Endothelial cell of umbilical vein (primary cell): Measurements from ENCODE around the gene FOXJ1. TPM values are rescaled to one million over a fixed set of nuclear protein-coding genes. Genes with fewer than 3 reads are reported as not detected.

Experiments
- BruUV-seq: library from RNA; stranded (reverse); fragments of 400-500 nt; replicated peaks from 2 replicates; lab custom pipeline; 2021; lab: Mats Ljungman, UMichigan
- CTCF ChIA-PET: fragments of 300-600, 350-600 bp; sonication (Branson Sonifier 250); formaldehyde crosslinking; loops from one replicate; lab custom pipeline; 2021; ENCODE audit warnings: antibody characterized with exemption, inconsistent platforms; lab: Charles Lee
- POLR2A ChIA-PET: fragments of 300-600, 350-600 bp; sonication (Branson Sonifier 250); formaldehyde crosslinking; loops from one replicate; lab custom pipeline; 2021; ENCODE audit warnings: antibody characterized with exemption, inconsistent platforms; lab: Charles Lee
- DNase-seq: peaks from one replicate; pipeline ENCODE4 v3.0.0-alpha.2; 2011; ENCODE audit warnings: low read depth, low spot score
- FAIRE-seq: peaks from 2 replicates; lab custom pipeline; 2011; peaks lifted over from hg19 to GRCh38; lab: Jason Lieb, UNC
- H2AFZ ChIP-seq: 2 replicates; pipeline ENCODE4 v1.6.0; 2012; ENCODE audit warnings: low read depth, low read length, control low read depth, inconsistent platforms
- H3K27ac ChIP-seq: 2 replicates; pipeline ENCODE4 v1.5.1; 2011; ENCODE audit warnings: low read depth, mild to moderate bottlenecking, control low read depth, low read length, moderate library complexity; ENCODE audit not compliant: insufficient read depth
- H3K27me3 ChIP-seq, 2 experiments: 2 replicates each; pipeline versions ENCODE4 v1.6.0 to v1.6.1; 2011; ENCODE audit warnings: low read length in 2 of 2, mixed read lengths in 1 of 2; ENCODE audit not compliant: control insufficient read depth in 2 of 2, insufficient read depth in 2 of 2
- H3K36me3 ChIP-seq, 2 experiments: 2 replicates in 1 of 2; 3 replicates in 1 of 2; pipeline ENCODE4 v1.5.1; 2011; ENCODE audit warnings: low read length in 2 of 2, mild to moderate bottlenecking in 1 of 2, moderate library complexity in 1 of 2; ENCODE audit not compliant: control insufficient read depth in 2 of 2, insufficient read depth in 2 of 2; ENCODE audit errors: extremely low read depth in 1 of 2
- H3K4me1 ChIP-seq: 3 replicates; pipeline ENCODE4 v1.5.1; 2011; ENCODE audit warnings: mild to moderate bottlenecking, low read length; ENCODE audit not compliant: control insufficient read depth, insufficient read depth; ENCODE audit errors: extremely low read depth
- H3K4me2 ChIP-seq: 2 replicates; pipeline ENCODE4 v1.6.1; 2011; ENCODE audit warnings: low read length, control low read depth, mixed read lengths; ENCODE audit not compliant: insufficient read depth
- H3K4me3 ChIP-seq, 3 experiments: fragments of 200-600 bp in 1 of 3; sonication (generic), shearing (Covaris generic) in 1 of 3; replicated peaks in 1 of 3; 2 replicates each; pipeline ENCODE4 v1.5.1; 2011 to 2016; ENCODE audit warnings: control low read depth in 3 of 3, low read length in 3 of 3, mild to moderate bottlenecking in 2 of 3, inconsistent platforms in 1 of 3, low read depth in 1 of 3, moderate library complexity in 1 of 3; ENCODE audit not compliant: insufficient read depth in 1 of 3
- H3K79me2 ChIP-seq: 2 replicates; pipeline ENCODE4 v1.6.0; 2012; ENCODE audit warnings: low read length, inconsistent platforms; ENCODE audit not compliant: control insufficient read depth, insufficient read depth
- H3K9ac ChIP-seq: replicated peaks from 2 replicates; pipeline ENCODE3; 2011; ENCODE audit warnings: low read length, control low read depth; ENCODE audit not compliant: insufficient read depth; ENCODE audit errors: extremely low read depth
- H3K9me1 ChIP-seq: replicated peaks from 3 replicates; pipeline ENCODE4 v1.6.0; 2011; ENCODE audit warnings: mild to moderate bottlenecking, low read length; ENCODE audit not compliant: control insufficient read depth, insufficient read depth; ENCODE audit errors: extremely low read depth
- H3K9me3 ChIP-seq: replicated peaks from 2 replicates; pipeline ENCODE4 v1.5.1; 2012; ENCODE audit warnings: low read length, inconsistent platforms; ENCODE audit not compliant: control insufficient read depth, insufficient read depth
- H4K20me1 ChIP-seq: replicated peaks from 2 replicates; pipeline ENCODE3; 2011; ENCODE audit warnings: mild to moderate bottlenecking, low read length; ENCODE audit not compliant: control insufficient read depth, insufficient read depth; ENCODE audit errors: extremely low read depth
- EZH2 ChIP-seq: IDR thresholded peaks from 2 replicates; pipeline ENCODE4 v1.6.1; 2012; ENCODE audit warnings: borderline replicate concordance, low read depth, mild to moderate bottlenecking, moderate library complexity, low read length, inconsistent platforms; ENCODE audit not compliant: severe bottlenecking
- FOS ChIP-seq: IDR thresholded peaks from 2 replicates; pipeline ENCODE4 v1.6.1; 2011; ENCODE audit warnings: mild to moderate bottlenecking, low read length, moderate library complexity, borderline replicate concordance; ENCODE audit not compliant: insufficient read depth
- GATA2 ChIP-seq: IDR thresholded peaks from 2 replicates; pipeline ENCODE4 v1.7.0; 2011; ENCODE audit warnings: low read depth, mild to moderate bottlenecking, moderate library complexity, mixed read lengths, low read length; ENCODE audit not compliant: insufficient read length, insufficient read depth
- JUN ChIP-seq: IDR thresholded peaks from 2 replicates; pipeline ENCODE4 v1.6.1; 2011; ENCODE audit warnings: borderline replicate concordance, low read depth; ENCODE audit not compliant: insufficient read length, insufficient read depth
- MYC ChIP-seq: IDR thresholded peaks from one replicate; pipeline ENCODE4 v1.6.1; 2011; ENCODE audit warnings: mild to moderate bottlenecking, low read depth, low read length
- POLR2AphosphoS5 ChIP-seq: IDR thresholded peaks from 2 replicates; pipeline ENCODE4 v1.6.1; 2012; ENCODE audit warnings: low read depth, mild to moderate bottlenecking, control low read depth, low read length, moderate library complexity; ENCODE audit not compliant: insufficient read depth
- dilution Hi-C: fragments of 300-500 bp; cut with MboI; formaldehyde crosslinking; loops from one replicate; pipeline ENCODE4 v1.15.0; 2019; ENCODE audit warnings: low sequenced_read_pairs; ENCODE audit not compliant: extremely low pct_ligation_motif_present
- intact Hi-C: fragments of 100-400 bp; cut with micrococcal nuclease; formaldehyde crosslinking; loops from one replicate; pipeline ENCODE4 v1.10.0; 2022
- polyA plus RNA-seq, 4 experiments: library from polyadenylated mRNA; depleted of rRNA in 3 of 4; stranded (reverse) in 3 of 4; unstranded in 1 of 4; fragments of >200 nt; gene quantifications; 2 replicates each; pipeline versions ENCODE4 v1.2.1 to v1.2.3, GENCODE V29; 2011 to 2012; ENCODE audit warnings: missing spikeins in 1 of 4
- total RNA-seq: library from RNA; stranded (reverse); gene quantifications from 2 replicates; pipeline ENCODE4 v1.2.3, GENCODE V29; 2021
- TF ChIP-seq, protein P1 (sequence below), 2 donors: IDR thresholded peaks; 1 replicate in 1 of 2; 2 replicates in 1 of 2; pipeline ENCODE4 v1.5.1; 2011; ENCODE audit warnings: low read length in 2 of 2, mild to moderate bottlenecking in 2 of 2, moderate library complexity in 2 of 2, control low read depth in 1 of 2, inconsistent platforms in 1 of 2, low read depth in 1 of 2; ENCODE audit not compliant: insufficient read depth in 1 of 2; ENCODE audit errors: extremely low read depth in 1 of 2

Gene FOXJ1
- total and polyA plus RNA-seq, 2 donors (not counting 3 experiments of a cell fraction or from before 2014, with no cell fraction given): not detected

DNA sequence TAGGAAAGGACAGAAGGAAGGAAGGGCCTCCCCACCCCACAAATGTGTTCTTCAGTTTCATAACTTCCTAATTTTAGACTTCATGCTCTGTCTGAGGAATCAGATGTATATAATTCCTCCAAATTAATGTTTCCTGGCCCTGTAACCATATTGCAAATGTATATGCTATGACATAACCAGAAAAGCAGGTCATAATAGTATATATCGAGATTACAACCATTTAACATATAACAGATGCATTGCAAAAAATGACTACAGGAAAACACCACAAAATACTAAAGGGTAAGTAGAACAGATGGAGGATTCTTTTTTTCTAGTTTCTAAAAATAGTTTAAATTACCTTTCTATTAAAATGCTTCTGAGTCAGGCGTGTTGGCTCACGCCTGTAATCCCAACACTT is 34.3 kb downstream of the FOXJ1 start:
- Histone ChIP-seq H3K9me1 (no peaks in the 10 kb centered on the region), H3K27me3 (no peaks in the 10 kb centered on the region), H3K4me1 (peaks cover 8% of the 10 kb centered on the region), H4K20me1 (no peaks in the 10 kb centered on the region), H2AFZ (peak overlapping the region; percentile 29), H3K9ac (no peak overlapping the region), H3K27ac (no peak overlapping the region), H3K36me3 (peaks cover 0 to under 1% of the 10 kb centered on the region in 2 experiments), H3K9me3 (no peaks in the 10 kb centered on the region), H3K4me3 (no peak overlapping the region), H3K79me2 (peaks cover 11% of the 10 kb centered on the region), H3K4me2 (no peak overlapping the region)
- dilution Hi-C loops (no loop called here), intact Hi-C loops (loop anchor here (5.0 kb wide), 1 partner anchor 94 kb away; no protein-coding TSS in a partner anchor)
- BruUV-seq: no TSS peak
- no peak for FAIRE-seq
- no peak for TF ChIP-seq GATA2
- no peak for TF ChIP-seq FOS
- no peak for TF ChIP-seq POLR2AphosphoS5
- TF ChIP-seq, protein P1, sequence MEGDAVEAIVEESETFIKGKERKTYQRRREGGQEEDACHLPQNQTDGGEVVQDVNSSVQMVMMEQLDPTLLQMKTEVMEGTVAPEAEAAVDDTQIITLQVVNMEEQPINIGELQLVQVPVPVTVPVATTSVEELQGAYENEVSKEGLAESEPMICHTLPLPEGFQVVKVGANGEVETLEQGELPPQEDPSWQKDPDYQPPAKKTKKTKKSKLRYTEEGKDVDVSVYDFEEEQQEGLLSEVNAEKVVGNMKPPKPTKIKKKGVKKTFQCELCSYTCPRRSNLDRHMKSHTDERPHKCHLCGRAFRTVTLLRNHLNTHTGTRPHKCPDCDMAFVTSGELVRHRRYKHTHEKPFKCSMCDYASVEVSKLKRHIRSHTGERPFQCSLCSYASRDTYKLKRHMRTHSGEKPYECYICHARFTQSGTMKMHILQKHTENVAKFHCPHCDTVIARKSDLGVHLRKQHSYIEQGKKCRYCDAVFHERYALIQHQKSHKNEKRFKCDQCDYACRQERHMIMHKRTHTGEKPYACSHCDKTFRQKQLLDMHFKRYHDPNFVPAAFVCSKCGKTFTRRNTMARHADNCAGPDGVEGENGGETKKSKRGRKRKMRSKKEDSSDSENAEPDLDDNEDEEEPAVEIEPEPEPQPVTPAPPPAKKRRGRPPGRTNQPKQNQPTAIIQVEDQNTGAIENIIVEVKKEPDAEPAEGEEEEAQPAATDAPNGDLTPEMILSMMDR (IDR thresholded peaks at IDR 0.05; ENCODE audit: extremely low read depth in 1 of 2, insufficient read depth in 1 of 2, low read depth in 1 of 2, low read length in 2 of 2): no peak
- no peak for TF ChIP-seq JUN
- TF ChIP-seq EZH2: no peak
- no peak for TF ChIP-seq MYC
- POLR2A ChIA-PET: no interaction called here
- CTCF ChIA-PET: interaction anchor here (0.7 to 2.6 kb wide), 5 partner anchors 14 to 173 kb away, joined by 3 to 28 read pairs (median 7); no protein-coding TSS in a partner anchor
- DNase-seq: no peak
